H1 (cell line): ENCODE data around the gene ARHGEF25. TPM values are rescaled to one million over a fixed set of nuclear protein-coding genes. Genes with fewer than 3 reads are reported as not detected.

ENCODE experiments used
- CTCF ChIA-PET: fragments of 300-600 bp; sonication (Branson Sonifier 250); formaldehyde crosslinking; loops from one replicate; lab custom pipeline; 2021; ENCODE audit not compliant: partially characterized antibody; lab: Charles Lee
- POLR2A ChIA-PET: fragments of 300-600 bp; sonication (Branson Sonifier 250); formaldehyde crosslinking; loops from one replicate; lab custom pipeline; 2021; ENCODE audit warnings: inconsistent platforms; ENCODE audit not compliant: partially characterized antibody; lab: Charles Lee
- DNase-seq, 2 experiments: peaks; one replicate each; pipeline versions ENCODE4 v3.0.0 to v3.0.0-alpha.2; 2010 to 2022; ENCODE audit warnings: low spot score in 2 of 2, low read depth in 1 of 2, mixed read lengths in 1 of 2
- FAIRE-seq: peaks from 2 replicates; lab custom pipeline; 2011; peaks lifted over from hg19 to GRCh38; lab: Jason Lieb, UNC
- H2AFZ ChIP-seq: 2 replicates; pipeline ENCODE4 v1.8.1; 2012; ENCODE audit warnings: low read length, inconsistent platforms
- H2AK5ac ChIP-seq: 2 replicates; pipeline ENCODE4 v1.6.1; 2013; ENCODE audit warnings: low read depth, low read length
- H2BK120ac ChIP-seq: replicated peaks from 2 replicates; pipeline ENCODE3; 2013; ENCODE audit warnings: low read depth, low read length, inconsistent platforms
- H2BK12ac ChIP-seq: 2 replicates; pipeline ENCODE4 v1.6.1; 2013; ENCODE audit warnings: low read depth, low read length
- H2BK15ac ChIP-seq: 2 replicates; pipeline ENCODE4 v1.6.1; 2013; ENCODE audit warnings: low read length
- H2BK20ac ChIP-seq: 2 replicates; pipeline ENCODE4 v1.6.1; 2013; ENCODE audit warnings: low read length
- H2BK5ac ChIP-seq: 2 replicates; pipeline ENCODE4 v1.6.1; 2013; ENCODE audit warnings: low read depth, low read length
- H3K14ac ChIP-seq: 2 replicates; pipeline ENCODE4 v1.6.1; 2013; ENCODE audit warnings: inconsistent platforms; ENCODE audit not compliant: insufficient read length
- H3K18ac ChIP-seq: 2 replicates; pipeline ENCODE4 v1.6.1; 2013; ENCODE audit warnings: low read length; ENCODE audit errors: extremely low read depth
- H3K23ac ChIP-seq: 2 replicates; pipeline ENCODE4 v1.6.1; 2013; ENCODE audit warnings: inconsistent platforms; ENCODE audit not compliant: insufficient read length
- H3K23me2 ChIP-seq: 2 replicates; pipeline ENCODE4 v1.6.1; 2013; ENCODE audit warnings: low read depth, low read length
- H3K27ac ChIP-seq: 2 replicates; pipeline ENCODE4 v1.6.1; 2011; ENCODE audit warnings: low read depth, low read length, inconsistent platforms
- H3K27me3 ChIP-seq, 4 experiments: replicated peaks in 1 of 4; 1 replicate in 1 of 4; 2 replicates in 3 of 4; pipeline versions ENCODE4 v1.6.1 to v1.8.1; 2011 to 2013; ENCODE audit warnings: low read length in 3 of 4, mild to moderate bottlenecking in 3 of 4, inconsistent platforms in 2 of 4, mixed read lengths in 2 of 4, moderate library complexity in 1 of 4; ENCODE audit not compliant: control insufficient read depth in 3 of 4, insufficient read depth in 3 of 4; ENCODE audit errors: extremely low read depth in 1 of 4
- H3K36me3 ChIP-seq, 4 experiments: 2 replicates each; pipeline versions ENCODE4 v1.6.1 to v1.8.1; 2011 to 2013; ENCODE audit warnings: mild to moderate bottlenecking in 4 of 4, low read length in 3 of 4, moderate library complexity in 2 of 4, control low read depth in 1 of 4, inconsistent platforms in 1 of 4; ENCODE audit not compliant: insufficient read depth in 4 of 4, control insufficient read depth in 2 of 4
- H3K4ac ChIP-seq: replicated peaks from 2 replicates; pipeline ENCODE3; 2013; ENCODE audit warnings: low read length, low read depth, mixed read lengths, inconsistent platforms; ENCODE audit not compliant: insufficient read length
- H3K4me1 ChIP-seq, 4 experiments: replicated peaks in 1 of 4; 1 replicate in 1 of 4; 2 replicates in 3 of 4; pipeline versions ENCODE4 v1.6.1 to v1.8.1; 2011 to 2013; ENCODE audit warnings: low read length in 3 of 4, inconsistent platforms in 2 of 4, mixed read lengths in 1 of 4; ENCODE audit not compliant: insufficient read depth in 4 of 4, control insufficient read depth in 3 of 4
- H3K4me2 ChIP-seq, 2 experiments: 2 replicates each; pipeline versions ENCODE4 v1.6.1 to v1.8.1; 2011 to 2013; ENCODE audit warnings: low read depth in 2 of 2, low read length in 2 of 2, control low read depth in 1 of 2, inconsistent platforms in 1 of 2, mild to moderate bottlenecking in 1 of 2; ENCODE audit not compliant: insufficient read depth in 1 of 2
- H3K4me3 ChIP-seq, 4 experiments: fragments of 200-600, 300-600 bp in 1 of 4; sonication (generic), shearing (Covaris generic), sonication (Bioruptor Twin) in 1 of 4; 2 replicates each; pipeline versions ENCODE4 v1.5.1 to v1.8.1; 2011 to 2016; ENCODE audit warnings: low read length in 4 of 4, low read depth in 3 of 4, control low read depth in 2 of 4, inconsistent platforms in 2 of 4, mild to moderate bottlenecking in 2 of 4, mixed read lengths in 1 of 4, moderate library complexity in 1 of 4; ENCODE audit not compliant: insufficient read depth in 2 of 4; ENCODE audit errors: extremely low read depth in 1 of 4
- H3K56ac ChIP-seq: replicated peaks from 2 replicates; pipeline ENCODE3; 2013; ENCODE audit warnings: low read depth, mild to moderate bottlenecking, mixed read lengths, low read length, inconsistent platforms; ENCODE audit not compliant: insufficient read length
- H3K79me1 ChIP-seq: 2 replicates; pipeline ENCODE4 v1.6.1; 2013; ENCODE audit warnings: low read depth, low read length, control low read depth
- H3K79me2 ChIP-seq, 2 experiments: 2 replicates each; pipeline versions ENCODE4 v1.6.1 to v1.8.1; 2012 to 2013; ENCODE audit warnings: low read length in 2 of 2, mild to moderate bottlenecking in 2 of 2, inconsistent platforms in 1 of 2; ENCODE audit not compliant: insufficient read depth in 2 of 2, control insufficient read depth in 1 of 2
- H3K9ac ChIP-seq, 4 experiments: replicated peaks in 1 of 4; 1 replicate in 1 of 4; 2 replicates in 3 of 4; pipeline versions ENCODE4 v1.6.1 to v1.8.1; 2011 to 2013; ENCODE audit warnings: low read depth in 3 of 4, low read length in 3 of 4, control low read depth in 2 of 4, mild to moderate bottlenecking in 2 of 4, moderate library complexity in 2 of 4, inconsistent platforms in 1 of 4; ENCODE audit errors: extremely low read depth in 1 of 4
- H3K9me3 ChIP-seq, 2 experiments: 2 replicates each; pipeline versions ENCODE4 v1.6.1 to v1.8.1; 2012 to 2013; ENCODE audit warnings: mild to moderate bottlenecking in 2 of 2, moderate library complexity in 2 of 2, control low read depth in 1 of 2, inconsistent platforms in 1 of 2, low read depth in 1 of 2, low read length in 1 of 2, mixed read lengths in 1 of 2; ENCODE audit not compliant: insufficient read depth in 2 of 2
- H4K20me1 ChIP-seq, 2 experiments: replicated peaks in 1 of 2; 2 replicates each; pipeline versions ENCODE3 to v1.8.1; 2011 to 2013; ENCODE audit warnings: inconsistent platforms in 2 of 2, low read length in 2 of 2, mild to moderate bottlenecking in 1 of 2; ENCODE audit not compliant: insufficient read depth in 2 of 2, control insufficient read depth in 1 of 2
- H4K5ac ChIP-seq: 2 replicates; pipeline ENCODE4 v1.6.1; 2013; ENCODE audit warnings: low read length, low read depth, mixed read lengths, inconsistent platforms; ENCODE audit not compliant: insufficient read length
- H4K8ac ChIP-seq: 2 replicates; pipeline ENCODE4 v1.8.0; 2013; ENCODE audit warnings: mild to moderate bottlenecking, moderate library complexity, low read length, inconsistent platforms; ENCODE audit not compliant: insufficient read depth; ENCODE audit errors: extremely low read depth
- H4K91ac ChIP-seq: replicated peaks from 2 replicates; pipeline ENCODE3; 2013; ENCODE audit warnings: low read length, mixed read lengths, inconsistent platforms; ENCODE audit not compliant: insufficient read length
- BRCA1 ChIP-seq: IDR thresholded peaks from 2 replicates; pipeline ENCODE4 v1.6.1; 2012; ENCODE audit warnings: low read depth, low read length, improper control_type of control experiment
- CEBPB ChIP-seq: IDR thresholded peaks from 2 replicates; pipeline ENCODE4 v1.6.1; 2012; ENCODE audit warnings: low read depth, low read length
- CTBP2 ChIP-seq: IDR thresholded peaks from 2 replicates; pipeline ENCODE4 v1.7.0; 2011; ENCODE audit warnings: borderline replicate concordance, mild to moderate bottlenecking, moderate library complexity, mixed read lengths, low read length; ENCODE audit not compliant: insufficient read depth, insufficient read length
- E2F6 ChIP-seq: IDR thresholded peaks from 2 replicates; pipeline ENCODE4 v1.6.1; 2012; ENCODE audit warnings: inconsistent platforms
- EGR1 ChIP-seq: IDR thresholded peaks from 2 replicates; pipeline ENCODE4 v1.6.1; 2011; ENCODE audit warnings: low read depth, low read length, borderline replicate concordance
- FOSL1 ChIP-seq: IDR thresholded peaks from 2 replicates; pipeline ENCODE4 v1.6.1; 2011; ENCODE audit warnings: mild to moderate bottlenecking, low read depth, low read length, moderate library complexity; ENCODE audit not compliant: insufficient read depth
- GABPA ChIP-seq: IDR thresholded peaks from 2 replicates; pipeline ENCODE4 v1.6.1; 2011; ENCODE audit warnings: mild to moderate bottlenecking, low read length, moderate library complexity, borderline replicate concordance; ENCODE audit not compliant: insufficient read depth
- JUND ChIP-seq: IDR thresholded peaks from 2 replicates; pipeline ENCODE4 v1.6.1; 2011; ENCODE audit warnings: mild to moderate bottlenecking, improper control_type of control experiment, low read length
- POLR2AphosphoS5 ChIP-seq: IDR thresholded peaks from 2 replicates; pipeline ENCODE4 v1.6.1; 2011; ENCODE audit warnings: low read depth, low read length
- RAD21 ChIP-seq, 2 experiments: IDR thresholded peaks in 1 of 2; conservative IDR thresholded peaks in 1 of 2; 2 replicates each; pipeline ENCODE4 v1.6.1; 2011; ENCODE audit warnings: low read depth in 2 of 2, low read length in 2 of 2, improper control_type of control experiment in 1 of 2, inconsistent platforms in 1 of 2, mild to moderate bottlenecking in 1 of 2, moderate library complexity in 1 of 2
- SUZ12 ChIP-seq: fragments of 200-600 bp; sonication (generic); IDR thresholded peaks from 2 replicates; pipeline ENCODE4 v1.6.1; 2012; ENCODE audit warnings: mild to moderate bottlenecking, inconsistent platforms, low read length, moderate library complexity, mixed read lengths
- polyA plus RNA-seq, 7 experiments: library from polyadenylated mRNA; depleted of rRNA in 3 of 7; stranded (reverse) in 5 of 7; unstranded in 2 of 7; fragments of >200 nt in 5 of 7; fragments of 200-250 nt in 2 of 7; gene quantifications; 1 replicate in 5 of 7; 2 replicates in 1 of 7; 4 replicates in 1 of 7; pipeline versions ENCODE4 v1.2.1 to v1.2.3, GENCODE V29; 2011 to 2013; ENCODE audit warnings: missing spikeins in 2 of 7, mixed read lengths in 2 of 7
- total RNA-seq: library from RNA; stranded (reverse); fragmentation: NEBNext Ultra II Directional; extraction: Animal tissue kit (Norgen Biotek cat#: 25700); gene quantifications from 2 replicates; pipeline ENCODE4 v1.2.1, GENCODE V29; 2021

The ARHGEF25 gene
- total and polyA plus RNA-seq, 2 of the 8 experiments (the other 6 are each of a cell fraction or from before 2014, with no cell fraction given): 5.9 to 8.8 TPM

GRCh38 chr12:57602544-57602943 is 8.7 kb upstream of the ARHGEF25 start:
- H4K8ac ChIP-seq: no peak overlapping the region
- H3K79me1 ChIP-seq: no peaks in the 10 kb centered on the region; the same call in 1 of the 2 replicates
- H2BK12ac ChIP-seq: no peak overlapping the region
- no peak overlapping the region for H3K4me2 ChIP-seq
- no peak overlapping the region for H2BK5ac ChIP-seq
- no peak overlapping the region for H3K14ac ChIP-seq
- no peak for TF ChIP-seq FOSL1
- TF ChIP-seq BRCA1: no peak
- TF ChIP-seq E2F6: no peak
- no peak for TF ChIP-seq POLR2AphosphoS5
- no peak for TF ChIP-seq GABPA
- TF ChIP-seq EGR1: no peak
- no peak for TF ChIP-seq CEBPB
- TF ChIP-seq SUZ12: no peak
- no peak for TF ChIP-seq RAD21 (IDR thresholded peaks at IDR 0.05 in 1 of 2, conservative IDR thresholded peaks at IDR 0.05 in 1 of 2; ENCODE audit: low read depth in 2 of 2, low read length in 2 of 2)
- TF ChIP-seq JUND: no peak
- no peak for TF ChIP-seq CTBP2
- peaks cover 0 to 4% (median 2%) of the 10 kb centered on the region in 4 experiments; a peak in 6 of 7 replicates for H3K4me1 ChIP-seq
- peaks cover 11% of the 10 kb centered on the region for H3K23me2 ChIP-seq
- no peak overlapping the region for H3K18ac ChIP-seq
- H4K91ac ChIP-seq: no peak overlapping the region
- no peak overlapping the region for H3K23ac ChIP-seq
- no peaks in the 10 kb centered on the region for H3K9me3 ChIP-seq
- ChIA-PET CTCF (interaction anchor here (2.4 kb wide), 1 partner anchor 19 kb away, joined by 16 read pairs; no protein-coding TSS in a partner anchor), POLR2A (interaction anchor here (1.0 to 7.7 kb wide), 4 partner anchors 11 to 133 kb away, joined by 3 to 60 read pairs (median 5); partner anchors contain the start of gene PIP4K2C)
- H3K56ac ChIP-seq: no peak overlapping the region
- no peak overlapping the region for H2BK20ac ChIP-seq
- no peak overlapping the region for H2AFZ ChIP-seq
- no peak overlapping the region for H3K9ac ChIP-seq
- peaks cover 3 to 23% (median 16%) of the 10 kb centered on the region in 4 experiments; a peak in 6 of 8 replicates for H3K36me3 ChIP-seq
- no peak overlapping the region for H2AK5ac ChIP-seq
- no peak overlapping the region for H3K4ac ChIP-seq
- H2BK120ac ChIP-seq: no peak overlapping the region
- H3K27me3 ChIP-seq: no peaks in the 10 kb centered on the region
- no peak overlapping the region for H3K27ac ChIP-seq
- H4K5ac ChIP-seq: no peak overlapping the region
- no peak overlapping the region for H3K4me3 ChIP-seq
- H4K20me1 ChIP-seq: peaks cover 0 to 2% of the 10 kb centered on the region in 2 experiments
- H3K79me2 ChIP-seq: peaks cover 0 to 10% of the 10 kb centered on the region in 2 experiments; a peak in 1 of 4 replicates
- no peak for FAIRE-seq
- DNase-seq: no peak
- H2BK15ac ChIP-seq: no peak overlapping the region
